Panc1 (cell line): ENCODE measurements around the gene FRY. TPM values are rescaled to one million over a fixed set of nuclear protein-coding genes. Genes with fewer than 3 reads are reported as not detected.
"Not testable (repeated sequence)": the region's sequence is repeated elsewhere in the genome, so short reads cannot be mapped to it uniquely, and the experiment has no call there.

ENCODE experiments used
- ATAC-seq: fragments of 200-7000 bp; cut with Tn5 transposase; 2 replicates; pipeline ENCODE4 v1.9.1; 2020; ENCODE audit warnings: mild to moderate bottlenecking, moderate library complexity
- BruUV-seq: library from RNA; stranded (reverse); fragments of 400-500 nt; replicated peaks from 2 replicates; lab custom pipeline; 2021; lab: Mats Ljungman, UMichigan
- CTCF ChIA-PET: fragments of 300-600 bp; sonication (Branson Sonifier 250); formaldehyde crosslinking; loops from one replicate; lab custom pipeline; 2022; ENCODE audit warnings: antibody characterized with exemption; lab: Charles Lee
- POLR2A ChIA-PET: fragments of 300-600 bp; sonication (Branson Sonifier 250); formaldehyde crosslinking; loops from one replicate; lab custom pipeline; 2022; ENCODE audit warnings: antibody characterized with exemption; lab: Charles Lee
- DNase-seq: peaks from one replicate; pipeline ENCODE4 v3.0.0-alpha.2; 2010; ENCODE audit warnings: low read depth, low spot score
- H3K27ac ChIP-seq: 2 replicates; pipeline ENCODE4 v1.5.1; 2011; ENCODE audit warnings: mild to moderate bottlenecking, low read length, inconsistent platforms
- H3K27me3 ChIP-seq: fragments of 200-500 bp; sonication (Bioruptor generic); 2 replicates; pipeline ENCODE4 v1.6.0; 2014; ENCODE audit warnings: low read length, inconsistent platforms; ENCODE audit not compliant: control insufficient read depth, insufficient read depth
- H3K36me3 ChIP-seq: fragments of 200-500 bp; sonication (Bioruptor generic); 2 replicates; pipeline ENCODE4 v1.5.1; 2014; ENCODE audit warnings: inconsistent platforms, mild to moderate bottlenecking, low read length, moderate library complexity; ENCODE audit not compliant: control insufficient read depth, insufficient read depth
- H3K4me1 ChIP-seq: 2 replicates; pipeline ENCODE4 v1.5.1; 2011; ENCODE audit warnings: inconsistent platforms, mild to moderate bottlenecking, low read length, moderate library complexity; ENCODE audit not compliant: control insufficient read depth, insufficient read depth
- H3K4me3 ChIP-seq, 2 experiments: 2 replicates each; pipeline ENCODE4 v1.5.1; 2011 to 2012; ENCODE audit warnings: low read depth in 2 of 2, low read length in 2 of 2, mild to moderate bottlenecking in 2 of 2, inconsistent platforms in 1 of 2, moderate library complexity in 1 of 2
- H3K9me3 ChIP-seq: fragments of 200-500 bp; sonication (Bioruptor generic); 2 replicates; pipeline ENCODE4 v1.5.1; 2014; ENCODE audit warnings: low read depth, mild to moderate bottlenecking, inconsistent platforms, low read length, moderate library complexity; ENCODE audit not compliant: control insufficient read depth, insufficient read depth
- CTCF ChIP-seq: fragments of 450-650 bp; IDR thresholded peaks from 2 replicates; pipeline ENCODE4 v1.5.1; 2017; ENCODE audit warnings: mild to moderate bottlenecking
- POLR2AphosphoS5 ChIP-seq: IDR thresholded peaks from 2 replicates; pipeline ENCODE4 v1.6.1; 2012; ENCODE audit warnings: mild to moderate bottlenecking, low read depth, low read length, moderate library complexity
- REST ChIP-seq, 2 experiments: IDR thresholded peaks; 2 replicates each; pipeline ENCODE4 v1.6.1; 2011 to 2012; ENCODE audit warnings: low read depth in 2 of 2, control low read depth in 1 of 2, low read length in 1 of 2, mild to moderate bottlenecking in 1 of 2, moderate library complexity in 1 of 2; ENCODE audit not compliant: insufficient read depth in 1 of 2
- SIN3A ChIP-seq: IDR thresholded peaks from 2 replicates; pipeline ENCODE4 v1.6.1; 2012; ENCODE audit warnings: low read depth, mild to moderate bottlenecking, low read length, moderate library complexity, borderline replicate concordance; ENCODE audit not compliant: insufficient read depth
- TCF7L2 ChIP-seq: IDR thresholded peaks from 2 replicates; pipeline ENCODE4 v1.6.1; 2011; ENCODE audit warnings: mild to moderate bottlenecking, low read depth, low read length, inconsistent platforms
- in situ Hi-C: cut with HindIII; loops from 2 replicates; pipeline ENCODE4 v1.10.0; 2016; ENCODE audit warnings: low sequenced_read_pairs, low pct_unique_long_range_greater_than_20kb
- intact Hi-C: fragments of 100-400 bp; cut with micrococcal nuclease; formaldehyde crosslinking; loops from one replicate; pipeline ENCODE4 v1.10.0; 2022; ENCODE audit not compliant: unreplicated experiment
- total RNA-seq: library from RNA; stranded (reverse); gene quantifications from one replicate; pipeline ENCODE4 v1.2.1, GENCODE V29; 2021; ENCODE audit not compliant: unreplicated experiment

FRY gene
- total RNA-seq, 1 experiment from 2014 or later = 0.18 TPM

GRCh38 chr13:31997641-31998040, 33.9 kb upstream of the FRY start:
- POLR2A ChIA-PET = no interaction called here
- Histone ChIP-seq H3K36me3 (no peaks in the 10 kb centered on the region), H3K4me1 (no peaks in the 10 kb centered on the region), H3K9me3 (no peaks in the 10 kb centered on the region), H3K27me3 (no peaks in the 10 kb centered on the region), H3K4me3 (no peak overlapping the region), H3K27ac (no peak overlapping the region)
- TF ChIP-seq REST (IDR thresholded peaks at IDR 0.05; ENCODE audit: insufficient read depth in 1 of 2, low read depth in 2 of 2, low read length in 1 of 2) (no peak), POLR2AphosphoS5 (no peak), CTCF (no peak), SIN3A (no peak)
- in situ Hi-C loops (no loop called here), intact Hi-C loops (no loop called here)
- ATAC-seq = no peak
- no peak for DNase-seq
- CTCF ChIA-PET = no interaction called here
- no TSS peak for BruUV-seq

GRCh38 chr13:31998131-31998530, 33.4 kb upstream of the FRY start:
- H3K36me3 ChIP-seq = no peaks in the 10 kb centered on the region
- BruUV-seq = no TSS peak
- in situ Hi-C loops = no loop called here
- TF ChIP-seq TCF7L2 = no peak
- TF ChIP-seq SIN3A = no peak
- no peak for TF ChIP-seq CTCF
- TF ChIP-seq POLR2AphosphoS5 = no peak
- no peak overlapping the region for H3K4me3 ChIP-seq
- H3K9me3 ChIP-seq = no peaks in the 10 kb centered on the region
- ChIA-PET POLR2A (no interaction called here), CTCF (interaction anchor here (0.6 kb wide), 1 partner anchor 88 kb away, joined by 3 read pairs; no protein-coding TSS in a partner anchor)
- DNase-seq = no peak
- no peaks in the 10 kb centered on the region for H3K27me3 ChIP-seq
- intact Hi-C loops = no loop called here
- H3K27ac ChIP-seq = no peak overlapping the region
- no peak for ATAC-seq
- H3K4me1 ChIP-seq = no peaks in the 10 kb centered on the region

- H3K9me3 ChIP-seq, POLR2A ChIA-PET, H3K36me3 ChIP-seq, H3K27ac ChIP-seq, H3K4me3 ChIP-seq, ATAC-seq, in situ Hi-C loops, BruUV-seq, DNase-seq, H3K4me1 ChIP-seq, H3K27me3 ChIP-seq, intact Hi-C loops: not testable (repeated sequence)
- CTCF ChIA-PET = interaction anchor here (0.9 kb wide), 1 partner anchor 33 kb away, joined by 3 read pairs; no protein-coding TSS in a partner anchor
These were observed 30.8 kb upstream of the FRY start for GRCh38 chr13:32000754-32001153.
